Kidney (tissue), 14 donors: ENCODE results near the gene TACC3. TPM values are rescaled to one million over a fixed set of nuclear protein-coding genes. Genes with fewer than 3 reads are reported as not detected.

ENCODE experiments used
- DNase-seq, 5 donors: peaks; one replicate each; pipeline ENCODE4 v3.0.0-alpha.2; 2013 to 2020
- FAIRE-seq: peaks from 2 replicates; lab custom pipeline; 2012; peaks lifted over from hg19 to GRCh38; lab: Jason Lieb, UNC
- H3K27ac ChIP-seq, 2 donors: one replicate each; pipeline ENCODE4 v1.7.0; 2013; ENCODE audit warnings: low read depth in 2 of 2, low read length in 2 of 2, inconsistent platforms in 1 of 2
- H3K27me3 ChIP-seq: one replicate; pipeline ENCODE4 v1.7.1; 2013; ENCODE audit warnings: low read length, inconsistent platforms; ENCODE audit not compliant: control insufficient read depth, insufficient read depth
- H3K36me3 ChIP-seq, 3 donors: one replicate each; pipeline versions ENCODE4 v1.7.0 to v1.7.1; 2013; ENCODE audit warnings: low read length in 3 of 3, control low read depth in 1 of 3, inconsistent platforms in 1 of 3; ENCODE audit not compliant: insufficient read depth in 3 of 3, control insufficient read depth in 2 of 3
- H3K4me1 ChIP-seq, 3 donors: one replicate each; pipeline versions ENCODE4 v1.7.0 to v1.7.1; 2013; ENCODE audit warnings: low read length in 3 of 3, inconsistent platforms in 1 of 3, low read depth in 1 of 3; ENCODE audit not compliant: control insufficient read depth in 2 of 3, insufficient read depth in 2 of 3
- H3K4me3 ChIP-seq, 3 donors: one replicate each; pipeline versions ENCODE4 v1.7.0 to v1.8.1; 2013; ENCODE audit warnings: low read length in 3 of 3, control low read depth in 1 of 3, inconsistent platforms in 1 of 3
- H3K9ac ChIP-seq, 3 donors: one replicate each; pipeline versions ENCODE4 v1.7.0 to v1.7.1; 2013; ENCODE audit warnings: low read length in 3 of 3, control low read depth in 1 of 3, inconsistent platforms in 1 of 3
- H3K9me3 ChIP-seq, 3 donors: one replicate each; pipeline versions ENCODE4 v1.7.0 to v1.7.1; 2013; ENCODE audit warnings: low read length in 3 of 3, control low read depth in 1 of 3, inconsistent platforms in 1 of 3; ENCODE audit not compliant: control insufficient read depth in 2 of 3, insufficient read depth in 1 of 3
- intact Hi-C: fragments of 100-400 bp; cut with DNase I; formaldehyde crosslinking; loops from one replicate; pipeline ENCODE4 v1.11.1; 2022
- polyA plus RNA-seq: library from polyadenylated mRNA; stranded (reverse); fragments of 350-450 nt; fragmentation: Illumina TruSeq; extraction: RNeasy Lipid Tissue Mini Kit (QIAGEN cat#74804); gene quantifications from one replicate; pipeline ENCODE4 v1.2.3, GENCODE V29; 2014; ENCODE audit warnings: low read depth, low replicate concordance; ENCODE audit not compliant: insufficient read depth
- total RNA-seq: library from RNA; stranded (reverse); fragmentation: NEBNext Ultra II Directional; extraction: Animal tissue kit (Norgen Biotek cat#: 25700); gene quantifications from one replicate; pipeline ENCODE4 v1.2.1, GENCODE V29; 2021
- TF ChIP-seq, protein P1 (sequence below): IDR thresholded peaks from 3 replicates; pipeline ENCODE4 v1.5.1; 2012; ENCODE audit warnings: mild to moderate bottlenecking, moderate library complexity, borderline replicate concordance; ENCODE audit not compliant: insufficient read depth; ENCODE audit errors: extremely low read depth
- donor health status: control.
- donor health status: control.
- donor health status: control.
- donor health status: control.
- donor health status: control.
- donor health status: DM: yes; HTN: yes; CAD: no.
- donor health status: Normal renal cell carcinoma (clear cell type).

The TACC3 gene
- total and polyA plus RNA-seq, 2 donors from 2014 or later = 4.9 to 12.2 TPM

DNA sequence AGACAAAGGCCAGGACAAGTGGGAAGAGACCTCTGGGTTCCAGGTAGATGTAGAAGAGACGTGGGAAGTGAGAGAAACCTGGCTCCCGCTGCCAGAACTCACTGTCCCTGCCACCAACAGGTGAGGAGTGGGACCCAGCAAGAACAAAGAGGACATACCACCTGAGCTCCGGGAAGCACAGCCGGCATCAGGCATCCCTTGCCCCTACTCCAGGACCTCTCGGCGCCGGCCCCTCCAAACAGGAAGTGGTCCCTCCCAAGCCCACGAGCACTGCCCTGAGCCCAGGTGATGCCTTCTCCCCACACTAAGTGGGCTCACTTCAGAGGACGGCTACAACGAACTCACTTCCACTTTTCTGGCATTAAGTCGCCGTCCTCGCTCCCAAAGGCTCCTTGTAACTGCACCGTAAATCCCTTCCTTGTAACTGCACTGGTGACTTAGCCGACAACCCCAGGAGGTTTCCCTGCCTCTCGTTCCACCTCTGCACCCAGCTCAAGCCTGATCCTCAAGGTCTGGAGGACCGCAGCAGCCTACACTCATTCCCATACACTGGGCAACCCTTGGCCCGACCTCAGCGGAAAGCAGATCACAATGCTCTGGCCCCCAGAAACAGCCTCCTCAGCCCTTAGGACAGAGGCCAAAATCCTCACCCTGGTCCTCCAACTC, 46.1 kb upstream of the TACC3 start:
- intact Hi-C loops = no loop called here
- TF ChIP-seq, protein P1, sequence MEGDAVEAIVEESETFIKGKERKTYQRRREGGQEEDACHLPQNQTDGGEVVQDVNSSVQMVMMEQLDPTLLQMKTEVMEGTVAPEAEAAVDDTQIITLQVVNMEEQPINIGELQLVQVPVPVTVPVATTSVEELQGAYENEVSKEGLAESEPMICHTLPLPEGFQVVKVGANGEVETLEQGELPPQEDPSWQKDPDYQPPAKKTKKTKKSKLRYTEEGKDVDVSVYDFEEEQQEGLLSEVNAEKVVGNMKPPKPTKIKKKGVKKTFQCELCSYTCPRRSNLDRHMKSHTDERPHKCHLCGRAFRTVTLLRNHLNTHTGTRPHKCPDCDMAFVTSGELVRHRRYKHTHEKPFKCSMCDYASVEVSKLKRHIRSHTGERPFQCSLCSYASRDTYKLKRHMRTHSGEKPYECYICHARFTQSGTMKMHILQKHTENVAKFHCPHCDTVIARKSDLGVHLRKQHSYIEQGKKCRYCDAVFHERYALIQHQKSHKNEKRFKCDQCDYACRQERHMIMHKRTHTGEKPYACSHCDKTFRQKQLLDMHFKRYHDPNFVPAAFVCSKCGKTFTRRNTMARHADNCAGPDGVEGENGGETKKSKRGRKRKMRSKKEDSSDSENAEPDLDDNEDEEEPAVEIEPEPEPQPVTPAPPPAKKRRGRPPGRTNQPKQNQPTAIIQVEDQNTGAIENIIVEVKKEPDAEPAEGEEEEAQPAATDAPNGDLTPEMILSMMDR = no peak
- DNase-seq = no peak
- Histone ChIP-seq H3K9ac (no peak overlapping the region), H3K9me3 (no peaks in the 10 kb centered on the region), H3K4me1 (no peaks in the 10 kb centered on the region), H3K27me3 (no peaks in the 10 kb centered on the region), H3K36me3 (no peaks in the 10 kb centered on the region), H3K27ac (no peak overlapping the region), H3K4me3 (no peak overlapping the region)
- no peak for FAIRE-seq

DNA sequence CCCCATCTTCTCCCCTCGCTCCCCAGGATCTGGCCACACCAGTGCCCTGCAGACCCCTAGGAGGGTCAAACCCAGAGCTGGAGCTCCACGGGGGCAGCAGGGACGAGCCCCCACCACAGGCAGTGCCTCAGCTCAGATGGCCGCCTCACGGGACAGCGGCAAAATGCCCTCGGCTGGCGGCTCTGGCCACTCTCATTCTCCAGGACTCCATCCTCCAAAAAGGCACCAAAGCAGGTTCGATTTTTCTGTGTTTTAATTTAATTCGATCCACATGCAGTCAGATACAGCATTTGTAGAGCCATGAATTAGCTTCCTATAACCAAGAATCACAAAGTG, 45.6 kb upstream of the TACC3 start:
- Histone ChIP-seq H3K27ac (no peak overlapping the region), H3K4me3 (no peak overlapping the region), H3K36me3 (no peaks in the 10 kb centered on the region), H3K27me3 (no peaks in the 10 kb centered on the region), H3K4me1 (no peaks in the 10 kb centered on the region), H3K9me3 (no peaks in the 10 kb centered on the region), H3K9ac (no peak overlapping the region)
- TF ChIP-seq, protein P1 = no peak
- FAIRE-seq (no peak), DNase-seq (no peak)
- intact Hi-C loops = no loop called here

DNA sequence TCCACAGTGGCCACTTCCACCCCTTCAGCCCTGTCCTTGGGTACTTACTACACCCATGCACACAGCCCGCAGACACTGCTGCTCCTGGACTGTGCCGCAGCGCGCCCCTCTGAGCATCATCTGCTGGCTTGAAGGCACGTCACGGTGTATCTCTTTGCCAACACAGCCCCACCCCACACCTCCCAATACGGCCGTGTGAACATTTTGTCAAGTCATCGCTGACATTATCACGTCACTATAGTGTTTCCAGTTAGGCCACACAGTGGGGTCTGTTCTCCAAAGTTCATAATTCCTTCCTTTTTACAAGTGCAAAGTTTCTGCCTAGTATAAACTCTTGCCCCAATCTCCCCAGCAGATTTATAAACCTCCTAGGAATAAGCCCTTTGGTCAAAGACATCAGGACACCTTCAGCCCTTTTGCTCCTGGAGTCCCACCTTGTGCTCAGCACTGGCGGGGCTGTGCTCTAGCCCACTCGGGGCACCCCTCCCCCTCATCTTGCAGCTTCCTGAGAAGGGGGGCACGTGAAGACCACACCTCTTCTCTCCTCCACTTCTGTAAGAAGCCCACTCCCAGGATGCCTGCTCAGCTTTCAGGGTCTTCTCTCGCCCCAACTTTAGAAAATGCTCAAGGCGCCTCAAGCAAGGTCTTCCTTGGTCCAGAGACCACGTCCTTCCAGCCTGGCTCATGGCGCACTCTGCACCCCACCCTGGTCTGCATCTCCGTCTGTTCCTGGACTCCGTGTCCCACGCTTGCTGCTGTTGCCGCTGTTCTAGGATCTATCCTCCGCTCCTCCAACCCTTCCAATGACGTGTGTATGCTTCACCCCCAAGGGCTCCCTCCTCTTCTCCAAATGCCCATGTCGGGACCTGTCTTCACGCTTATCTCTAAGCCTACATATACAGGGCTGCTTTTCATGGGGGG, 44.5 kb upstream of the TACC3 start:
- TF ChIP-seq, protein P1 = no peak
- FAIRE-seq = no peak
- no peak overlapping the region for H3K9ac ChIP-seq

More for the DNA sequence above, 44.5 kb upstream of the TACC3 start:
- Histone ChIP-seq H3K9me3 (no peaks in the 10 kb centered on the region), H3K27ac (no peak overlapping the region), H3K4me3 (no peak overlapping the region), H3K27me3 (no peaks in the 10 kb centered on the region), H3K4me1 (no peaks in the 10 kb centered on the region), H3K36me3 (no peaks in the 10 kb centered on the region)
- DNase-seq = no peak
- intact Hi-C loops = no loop called here
